ENCODE measurements around the gene C5AR2.
"Not testable (repeated sequence)": the region's sequence is repeated elsewhere in the genome, so short reads cannot be mapped to it uniquely, and the experiment has no call there.

C5AR2 gene

GRCh38 chr19:47388721-47389120, 56.7 kb downstream of the C5AR2 start:
- not testable (repeated sequence) for DNase-seq

- no peak for DNase-seq
Measured at GRCh38 chr19:47389150-47389556, 57.2 kb downstream of the C5AR2 start.

- DNase-seq = no peak
Measured at GRCh38 chr19:47390533-47391488, 58.8 kb downstream of the C5AR2 start.

- DNase-seq = peak; percentile 30
Measured at GRCh38 chr19:47391510-47392223, 59.7 kb downstream of the C5AR2 start.

Measured in T1000 (cell line).